GM12875 (cell line): Measurements from ENCODE around the gene HSD17B4.
"Not testable (repeated sequence)": the region's sequence is repeated elsewhere in the genome, so short reads cannot be mapped to it uniquely, and the experiment has no call there.

Source experiments
- H3K4me3 ChIP-seq: one replicate; pipeline ENCODE4 v1.5.1; 2011; ENCODE audit warnings: low read depth, low read length, control low read depth
- CTCF ChIP-seq: IDR thresholded peaks from 2 replicates; pipeline ENCODE4 v1.5.1; 2011; ENCODE audit warnings: low read depth, mild to moderate bottlenecking, control low read depth, inconsistent platforms, low read length, moderate library complexity, borderline replicate concordance; ENCODE audit not compliant: insufficient read depth

HSD17B4 gene

GRCh38 chr5:119410448-119411159 lies 41.7 kb upstream of the HSD17B4 start:
- H3K4me3 ChIP-seq, result no peak overlapping the region
- no peak for TF ChIP-seq CTCF

DNA sequence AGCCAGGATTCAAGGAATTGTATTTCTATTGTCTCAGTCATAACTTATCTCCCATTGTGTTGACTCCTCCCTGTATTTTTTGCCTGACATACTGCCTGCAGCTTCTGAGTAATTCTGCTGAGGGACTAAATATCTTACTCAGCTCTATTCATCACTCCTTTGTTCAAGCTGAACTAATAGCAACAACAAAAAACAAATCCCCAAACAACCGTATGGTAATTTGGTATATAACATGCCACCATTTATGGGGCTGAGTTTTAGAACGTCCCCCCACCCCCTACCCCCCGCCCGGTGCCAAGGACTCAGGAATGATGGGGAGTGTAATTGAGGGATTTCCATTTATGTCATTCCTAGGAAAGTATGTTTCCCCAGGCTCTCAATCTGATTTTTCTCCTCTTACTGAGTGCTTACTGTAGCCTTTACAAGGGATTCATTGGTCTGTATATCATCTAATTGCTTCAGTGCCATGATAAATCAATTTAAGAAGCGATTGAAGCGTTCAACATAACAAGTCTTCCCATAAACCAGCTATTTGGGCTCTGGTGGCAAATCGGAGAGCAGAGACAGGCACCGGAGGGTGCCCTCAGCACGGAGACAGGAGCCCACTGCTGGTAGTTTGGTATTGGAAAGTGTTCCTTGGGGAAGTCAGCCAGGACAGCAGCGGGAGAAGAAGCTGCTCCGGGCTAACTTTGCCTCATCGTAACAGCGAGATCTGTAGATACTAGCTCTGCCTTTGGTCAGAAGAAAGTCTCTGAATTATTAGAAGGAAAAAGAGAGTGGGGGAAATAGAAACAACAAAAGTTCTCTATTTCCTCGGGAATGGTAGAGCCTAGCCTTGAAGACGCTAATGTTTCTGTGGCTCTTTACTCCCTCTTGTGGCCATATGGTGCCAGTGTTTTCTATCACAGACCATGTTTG lies 40.7 kb upstream of the HSD17B4 start:
- H3K4me3 ChIP-seq, result peak overlapping the region; percentile 23
- peak; percentile 74 for TF ChIP-seq CTCF

- H3K4me3 ChIP-seq, result no peak overlapping the region
- no peak for TF ChIP-seq CTCF
Measured at GRCh38 chr5:119412279-119413227, 39.7 kb upstream of the HSD17B4 start.

DNA sequence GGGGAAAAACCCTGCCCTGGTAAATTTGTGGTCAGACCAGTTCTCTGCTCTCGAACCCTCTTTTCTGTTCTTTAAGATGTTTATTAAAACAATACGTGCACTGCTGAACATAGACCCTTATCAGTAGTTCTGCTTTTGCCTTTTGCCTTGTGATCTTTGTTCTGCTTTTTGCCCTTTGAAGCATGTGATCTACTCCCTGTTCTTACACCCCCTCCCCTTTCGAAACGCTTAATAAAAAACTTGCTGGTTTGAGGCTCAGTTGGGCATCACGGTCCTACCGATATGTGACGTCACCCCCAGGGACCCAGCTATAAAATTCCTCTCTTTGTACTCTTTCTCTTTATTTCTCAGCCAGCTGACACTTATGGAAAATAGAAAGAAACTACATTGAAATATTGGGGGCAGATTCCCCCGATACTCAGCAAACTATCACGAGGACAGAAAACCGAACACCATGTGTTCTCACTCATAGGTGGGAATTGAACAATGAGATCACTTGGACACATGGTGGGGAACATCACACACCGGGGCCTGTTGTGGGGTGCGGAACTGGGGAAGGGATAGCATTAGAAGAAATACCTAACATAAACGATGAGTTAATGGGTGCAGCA lies 38.1 kb upstream of the HSD17B4 start:
- H3K4me3 ChIP-seq, result not testable (repeated sequence)

- no peak for TF ChIP-seq CTCF
- H3K4me3 ChIP-seq, result no peak overlapping the region
Measured at GRCh38 chr5:119417891-119418605, 34.2 kb upstream of the HSD17B4 start.

DNA sequence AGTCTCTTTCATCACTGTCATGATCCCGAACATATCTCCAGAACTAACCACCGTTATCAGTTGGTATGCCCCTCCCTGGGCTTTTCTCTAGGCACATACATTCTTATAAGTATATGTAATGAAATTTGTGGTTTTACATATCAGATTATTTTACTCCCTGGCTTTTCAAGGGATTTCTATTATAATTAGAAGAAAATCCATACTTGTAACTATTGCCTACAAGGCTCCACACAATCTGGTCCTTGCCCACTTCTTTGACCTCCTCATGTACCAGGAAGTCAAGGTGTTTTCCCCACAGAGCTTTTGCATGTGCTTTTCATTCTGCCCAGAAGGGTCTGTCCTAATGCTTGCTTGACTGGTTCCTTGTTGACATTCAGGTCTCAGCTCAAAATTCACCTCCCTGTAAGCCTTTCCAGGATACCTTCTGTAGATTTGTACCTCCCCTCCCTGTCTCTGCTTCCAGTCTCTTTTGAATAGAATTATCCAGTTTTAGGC lies 33.6 kb upstream of the HSD17B4 start:
- TF ChIP-seq CTCF, result no peak
- H3K4me3 ChIP-seq, result no peak overlapping the region
